CMK (cell line): ENCODE measurements around the gene N4BP2.

Experiments used
- DNase-seq: peaks from one replicate; pipeline ENCODE4 v3.0.0-alpha.2; 2010; ENCODE audit warnings: low read depth

The N4BP2 gene

DNA sequence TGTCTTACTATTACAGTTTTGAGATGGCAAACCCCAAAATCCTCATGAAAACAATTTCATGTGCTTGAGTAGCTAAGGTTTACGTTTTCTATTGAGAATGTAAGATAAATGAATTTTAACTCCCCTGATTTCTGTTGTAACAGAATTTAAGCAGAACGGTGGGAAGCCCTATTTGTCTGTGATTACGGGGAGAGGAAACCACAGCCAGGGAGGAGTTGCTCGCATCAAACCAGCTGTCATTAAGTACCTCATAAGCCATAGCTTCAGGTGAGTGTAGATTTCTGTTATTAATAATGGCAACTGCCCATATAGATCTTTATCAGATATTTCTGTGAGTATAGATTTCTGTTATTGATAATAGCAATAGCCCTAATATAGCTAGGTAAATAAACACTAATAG lies 96.0 kb downstream of the N4BP2 start:
- DNase-seq, result no peak

DNA sequence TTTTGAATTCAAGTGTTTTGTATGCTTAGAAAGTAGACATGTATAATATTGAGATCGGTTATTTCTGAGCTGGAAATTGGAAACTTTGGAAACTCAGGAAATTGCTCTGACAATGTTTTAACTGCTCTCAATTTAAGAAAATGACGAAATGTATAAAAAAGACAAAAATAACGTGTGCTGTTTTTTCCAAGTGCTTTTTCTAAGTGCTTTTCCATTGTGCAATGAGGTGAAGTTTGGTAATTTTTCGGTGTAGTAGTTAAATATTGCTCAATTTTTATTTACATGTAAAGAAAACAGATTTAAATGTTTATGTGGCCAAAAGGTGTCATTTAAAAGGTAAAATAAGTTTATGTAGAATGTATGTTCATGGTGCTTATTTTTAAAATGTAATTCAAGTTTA lies 100.8 kb downstream of the N4BP2 start:
- DNase-seq, result no peak

DNA sequence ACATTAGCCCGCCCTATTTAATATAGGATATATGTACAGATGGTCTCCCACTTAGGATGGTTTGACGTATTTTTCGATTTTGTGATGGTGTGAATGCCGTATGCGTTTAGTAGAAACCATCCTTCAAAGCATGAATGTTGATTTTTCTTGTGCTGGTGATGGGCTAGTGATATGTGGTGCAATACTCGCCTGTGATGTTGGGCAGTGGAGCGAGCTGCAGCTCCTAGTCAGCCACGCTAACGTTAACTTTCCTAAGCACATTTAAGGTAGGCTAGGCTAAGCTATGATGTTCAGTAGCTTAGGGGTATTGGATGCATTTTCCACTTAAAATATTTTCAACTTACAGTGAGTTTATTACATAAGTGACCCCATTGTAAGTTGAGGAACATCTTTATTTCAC lies 103.6 kb downstream of the N4BP2 start:
- no peak for DNase-seq

DNA sequence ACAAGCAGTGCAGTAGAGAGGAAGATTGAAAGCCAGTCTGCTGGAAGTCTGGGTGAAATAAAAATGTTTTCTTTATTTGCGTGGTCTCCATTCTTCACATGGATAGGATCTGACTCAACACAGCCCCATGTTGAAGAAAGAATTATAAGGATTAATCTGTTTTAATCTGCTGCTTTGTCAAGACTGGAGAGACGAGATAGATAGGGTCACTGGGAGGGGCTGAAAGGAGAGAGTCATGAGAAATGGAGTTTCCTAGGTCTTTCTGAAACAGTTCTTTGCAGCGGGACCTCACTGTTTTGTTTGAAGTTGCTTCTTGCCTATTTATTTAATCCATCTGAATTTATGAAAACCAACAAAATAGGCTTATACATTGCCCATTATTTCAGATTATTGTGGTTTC lies 107.8 kb downstream of the N4BP2 start:
- no peak for DNase-seq

DNA sequence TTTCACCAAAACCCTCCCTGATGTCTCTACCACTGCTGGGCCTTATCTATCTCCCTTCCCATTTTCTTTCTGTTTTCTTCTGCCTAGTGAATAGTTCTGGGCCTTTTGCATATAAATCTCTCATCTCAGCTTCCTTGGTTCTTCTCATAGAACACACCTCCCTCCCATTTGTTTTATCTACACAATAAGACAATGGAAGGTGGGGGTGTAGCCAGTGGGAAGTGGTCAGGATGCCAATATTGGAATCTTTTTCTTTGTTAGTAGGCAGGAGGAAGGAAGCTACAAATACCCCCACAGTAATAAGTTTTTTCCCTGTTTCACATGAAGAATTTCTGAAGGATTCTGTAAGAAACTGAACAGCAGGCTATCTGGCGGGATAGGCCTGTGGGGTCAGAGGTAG lies 109.3 kb downstream of the N4BP2 start:
- DNase-seq, result no peak

DNA sequence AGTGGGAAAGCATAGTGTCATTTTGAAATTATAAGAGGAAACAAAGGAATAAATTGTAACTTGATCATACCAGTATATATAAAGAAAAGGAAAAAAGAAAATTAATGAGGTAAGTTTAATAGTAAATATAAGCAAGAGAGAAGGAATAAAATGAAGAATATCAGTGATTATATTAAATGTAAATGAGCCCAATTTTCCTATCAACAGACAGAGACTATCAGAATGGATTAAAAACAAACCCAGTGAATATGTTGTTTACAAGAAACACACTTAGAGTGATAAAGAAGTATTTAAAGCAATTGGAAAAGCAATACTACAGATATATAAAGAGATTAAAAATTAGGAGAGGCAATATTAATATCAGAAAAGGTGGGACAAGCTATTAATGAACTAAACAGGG lies 111.4 kb downstream of the N4BP2 start:
- no peak for DNase-seq

DNA sequence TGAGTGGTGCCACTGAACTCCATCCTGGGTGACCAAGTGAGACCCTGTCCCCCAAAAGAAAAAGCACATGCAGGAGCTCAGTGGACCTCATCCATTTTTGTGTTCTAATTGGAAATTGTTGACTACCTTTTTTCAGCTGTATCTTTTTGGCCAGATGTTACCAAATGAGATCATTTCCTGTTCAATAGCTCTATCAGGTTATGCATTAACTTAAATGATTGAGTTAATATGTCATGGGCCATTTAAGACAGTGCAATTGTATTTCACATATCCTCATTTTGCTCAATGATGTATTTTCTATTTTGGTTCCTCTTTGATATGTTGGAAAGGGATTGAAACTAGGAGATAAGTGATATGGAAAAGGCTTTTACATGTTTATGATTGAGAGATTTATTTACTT lies 113.9 kb downstream of the N4BP2 start:
- no peak for DNase-seq

DNA sequence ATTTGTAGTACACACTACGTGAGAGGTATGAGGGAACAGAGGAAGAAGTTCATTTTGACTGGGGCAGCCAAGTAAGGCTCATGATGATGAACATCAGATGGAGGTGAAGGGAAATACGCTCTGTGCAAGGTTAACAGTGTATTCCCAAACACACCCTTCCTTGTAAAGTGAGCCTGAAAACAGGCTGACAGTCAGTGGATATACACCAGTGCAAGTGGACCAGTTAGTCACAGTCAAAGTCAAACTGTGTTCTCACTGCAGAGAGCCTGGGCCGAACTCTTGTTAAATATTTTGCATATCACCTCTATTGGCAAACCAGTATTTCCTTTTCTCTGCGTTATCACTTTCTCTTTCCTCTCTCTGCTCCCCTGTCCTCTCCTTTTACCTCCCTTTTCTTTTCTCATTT lies 116.8 kb downstream of the N4BP2 start:
- no peak for DNase-seq

DNA sequence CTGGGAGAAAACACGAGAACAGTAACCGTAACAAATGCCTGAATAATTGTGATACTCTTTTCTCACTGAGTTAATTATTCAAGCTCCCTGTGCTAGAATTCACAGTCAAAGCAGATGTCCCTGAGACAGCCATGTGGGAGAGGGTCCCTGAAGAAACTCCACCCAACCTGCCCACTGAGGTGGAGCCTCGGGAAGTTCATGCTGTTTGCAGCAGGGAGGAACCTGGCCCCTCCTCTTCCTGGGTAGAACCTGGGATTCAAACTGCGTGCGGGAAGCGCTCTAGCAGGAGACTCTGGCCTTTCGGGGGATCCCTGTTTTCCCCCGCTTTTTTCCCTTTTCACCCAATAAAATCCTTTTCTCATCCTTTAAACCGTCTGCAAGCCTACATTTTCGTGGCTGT lies 120.0 kb downstream of the N4BP2 start:
- DNase-seq, result no peak

DNA sequence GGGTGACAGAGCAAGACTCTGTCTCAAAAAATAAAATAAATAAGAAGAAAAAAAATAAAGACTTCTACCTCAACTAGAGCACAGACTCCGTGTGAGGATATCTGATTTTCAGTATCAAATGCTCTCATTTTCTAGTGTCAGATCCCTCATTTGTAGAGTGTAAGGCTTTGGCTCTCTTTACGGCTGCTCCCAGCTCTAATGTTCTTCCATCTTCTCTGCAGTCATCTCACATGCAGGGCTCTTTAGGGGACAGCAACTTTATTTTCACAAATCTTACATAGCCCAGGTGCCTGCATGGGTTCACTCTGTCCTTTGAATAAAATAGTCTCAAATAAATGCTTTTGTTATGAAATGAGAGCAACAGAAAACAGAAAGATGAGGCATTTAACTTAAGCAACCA lies 120.9 kb downstream of the N4BP2 start:
- DNase-seq, result no peak

DNA sequence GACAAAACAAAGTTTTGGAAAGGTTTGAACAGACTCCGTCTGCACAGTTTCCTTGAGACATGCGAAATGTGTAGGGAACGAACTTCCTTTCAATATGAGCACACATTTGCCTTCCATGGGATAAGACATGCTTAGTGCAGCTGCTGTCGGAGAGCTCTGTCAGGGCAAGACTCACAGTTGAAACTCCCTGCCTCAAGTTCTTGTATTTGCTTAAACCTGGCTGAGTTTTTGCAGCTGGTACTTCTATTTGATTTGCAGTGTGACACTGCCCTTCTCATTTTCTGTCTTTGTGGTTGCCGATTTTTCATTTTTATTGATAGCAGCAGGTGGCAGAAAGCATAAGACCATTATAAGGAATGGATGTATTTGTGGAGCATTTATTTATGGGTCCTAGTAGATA lies 122.0 kb downstream of the N4BP2 start:
- no peak for DNase-seq

DNA sequence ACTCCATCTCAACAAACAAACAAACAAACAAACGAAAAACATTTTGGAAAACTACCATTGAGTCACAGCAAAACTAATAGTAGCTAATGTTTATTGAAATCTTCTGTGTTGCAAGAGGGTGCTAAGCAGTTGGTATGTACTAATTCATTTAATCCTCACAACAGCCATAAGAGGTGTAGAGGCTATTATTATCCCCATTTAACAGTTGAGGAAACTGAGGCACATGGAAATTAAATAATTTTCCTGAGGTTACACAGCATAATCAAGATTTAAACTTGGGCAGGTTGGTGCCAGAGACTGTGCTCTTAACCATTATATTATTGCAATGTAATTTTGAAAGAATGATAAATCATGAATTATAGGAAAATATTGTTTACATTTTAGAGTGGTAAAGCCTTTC lies 122.7 kb downstream of the N4BP2 start:
- DNase-seq, result no peak

DNA sequence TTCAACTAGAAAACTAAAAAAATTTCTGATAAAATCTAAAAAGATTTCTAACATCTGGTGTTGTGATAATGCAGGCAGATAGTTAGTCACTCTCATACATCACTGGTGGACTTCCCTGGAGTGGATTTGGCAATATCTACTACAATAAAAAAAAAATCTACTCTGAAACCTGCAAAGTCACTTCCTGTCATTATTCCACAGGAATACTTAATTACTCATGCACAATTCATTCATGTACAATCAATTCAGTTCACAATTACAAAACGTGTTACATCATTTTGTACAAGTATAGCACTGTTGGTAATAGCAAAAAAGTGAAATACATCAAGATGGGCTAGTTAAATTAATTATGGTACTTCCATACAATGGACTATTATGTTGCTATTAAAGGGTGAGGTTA lies 123.7 kb downstream of the N4BP2 start:
- DNase-seq, result no peak

DNA sequence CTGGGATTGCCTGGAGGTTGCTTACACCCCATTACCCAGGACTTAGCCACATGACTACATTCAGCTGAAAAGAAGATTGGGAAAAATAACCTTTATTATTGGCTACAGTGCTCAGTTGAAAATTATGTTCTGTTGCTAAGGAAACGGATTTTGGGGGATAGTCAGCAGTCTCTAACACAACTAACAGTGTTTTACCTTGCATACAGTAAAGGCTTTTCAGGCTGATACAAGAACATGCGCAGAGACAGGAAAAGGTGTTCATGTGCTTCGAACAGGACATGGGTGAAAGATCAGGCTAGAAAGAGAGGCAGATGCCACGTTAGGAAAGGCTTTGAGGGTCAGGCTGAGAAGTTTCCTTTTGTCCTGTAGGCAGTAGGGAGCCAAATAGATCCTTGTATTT lies 125.4 kb downstream of the N4BP2 start:
- no peak for DNase-seq

DNA sequence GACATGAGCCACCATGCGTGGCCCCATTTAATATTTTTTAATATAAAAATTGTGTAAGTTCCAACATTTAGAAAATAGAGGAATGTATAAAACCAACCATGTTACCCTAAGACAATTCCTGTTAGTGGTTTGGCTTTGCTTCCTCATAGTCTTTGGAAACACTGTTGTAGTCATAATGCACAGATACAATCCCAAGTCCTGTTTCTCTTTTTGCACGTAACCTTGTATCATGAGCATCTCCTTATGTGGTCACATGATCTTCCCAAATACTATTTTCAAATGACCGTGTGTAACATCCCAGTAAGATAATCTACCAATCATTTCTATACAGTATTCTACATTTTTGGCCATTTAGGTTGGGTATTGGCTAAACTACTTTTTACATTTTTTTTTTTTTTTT lies 126.3 kb downstream of the N4BP2 start:
- DNase-seq, result no peak

DNA sequence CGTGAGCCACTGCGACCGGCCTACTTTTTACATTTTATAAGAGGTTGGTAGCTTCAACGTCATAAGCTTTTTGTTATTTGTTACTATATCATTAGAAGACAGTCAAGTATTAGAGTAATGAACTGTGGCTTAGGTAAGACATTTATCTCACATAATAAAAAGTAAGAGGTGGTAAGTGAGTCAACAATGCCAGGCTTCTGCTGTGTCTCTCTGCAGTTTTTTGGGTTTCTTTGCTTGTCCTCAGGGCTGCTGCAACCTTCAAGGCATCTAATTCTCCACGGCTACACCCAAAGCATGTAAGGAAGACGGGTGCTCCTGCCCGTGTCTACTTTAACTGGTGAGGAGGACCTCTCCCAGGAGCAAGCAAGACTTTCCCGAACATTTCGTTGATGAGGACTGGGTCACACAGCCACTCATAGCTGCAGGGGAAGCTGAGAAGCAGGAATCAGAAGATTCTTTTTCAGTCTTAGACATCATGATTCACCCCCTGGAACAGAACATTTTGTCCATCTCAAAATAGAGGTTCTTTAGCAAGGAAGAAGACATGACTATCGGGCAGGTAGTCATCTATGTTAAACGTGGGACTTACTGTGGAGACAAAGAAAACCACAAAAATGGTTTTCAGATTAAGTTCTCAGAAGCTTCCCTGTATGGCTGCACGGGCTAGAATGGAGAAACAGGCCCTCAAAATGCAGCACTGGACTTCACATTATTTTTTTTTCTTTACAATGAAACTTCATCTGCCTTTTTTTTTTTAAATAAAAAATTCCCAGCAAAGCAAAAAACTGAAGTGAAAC lies 127.2 kb downstream of the N4BP2 start:
- DNase-seq, result no peak

DNA sequence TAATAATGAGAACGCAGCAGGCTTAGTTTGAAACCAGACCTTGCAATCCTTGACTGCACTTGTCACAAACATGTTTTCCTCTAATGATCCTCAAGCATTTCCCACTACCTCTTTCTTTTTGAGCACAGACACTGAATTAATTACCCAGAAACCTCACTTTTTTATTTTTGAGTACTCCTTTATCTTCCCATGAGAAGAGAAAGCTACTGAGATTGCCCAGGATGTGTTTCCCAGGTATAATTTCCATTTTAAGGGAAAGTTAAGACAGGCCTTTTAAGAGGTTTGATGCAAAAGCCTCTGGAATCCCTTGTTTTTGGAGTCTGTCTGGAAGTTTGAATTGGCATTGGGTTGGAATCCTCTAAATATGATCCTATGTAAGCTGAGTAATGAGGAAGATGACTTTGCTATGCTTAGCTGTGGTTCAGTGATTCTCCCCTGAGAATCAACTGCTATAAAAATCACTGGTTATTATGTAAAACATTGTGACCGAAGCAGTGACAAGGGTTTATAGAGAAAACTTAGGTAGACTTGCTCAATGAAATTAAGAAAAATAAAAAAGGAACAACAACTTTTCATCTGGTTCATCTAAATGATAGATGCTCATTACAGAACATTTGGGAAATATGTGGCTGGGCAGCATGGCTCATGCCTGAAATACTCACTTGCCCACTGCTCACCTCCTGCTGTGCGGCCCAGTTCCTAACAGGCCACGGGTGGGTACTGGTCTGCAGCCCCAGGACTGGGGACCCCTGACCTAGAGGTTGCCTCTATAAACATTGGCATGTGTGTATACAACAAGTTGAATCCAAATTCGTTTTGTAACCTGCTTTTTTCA lies 129.4 kb downstream of the N4BP2 start:
- DNase-seq, result no peak

DNA sequence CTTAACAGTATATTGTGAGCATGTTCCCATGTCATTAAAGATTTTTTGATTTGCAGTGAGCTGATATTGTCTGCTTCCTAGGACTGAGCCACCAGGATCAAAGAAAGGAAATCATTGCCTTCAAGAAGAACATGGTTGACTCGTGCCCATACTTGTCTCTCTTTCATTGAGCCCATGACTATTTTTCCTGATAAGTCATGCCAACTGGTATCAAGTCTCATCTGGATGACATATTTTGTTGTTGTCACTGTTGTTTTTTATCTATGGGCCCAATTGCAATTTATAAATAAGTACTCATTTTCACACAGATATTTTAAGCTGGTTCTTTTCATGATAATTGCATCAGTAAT lies 130.0 kb downstream of the N4BP2 start:
- DNase-seq, result no peak

DNA sequence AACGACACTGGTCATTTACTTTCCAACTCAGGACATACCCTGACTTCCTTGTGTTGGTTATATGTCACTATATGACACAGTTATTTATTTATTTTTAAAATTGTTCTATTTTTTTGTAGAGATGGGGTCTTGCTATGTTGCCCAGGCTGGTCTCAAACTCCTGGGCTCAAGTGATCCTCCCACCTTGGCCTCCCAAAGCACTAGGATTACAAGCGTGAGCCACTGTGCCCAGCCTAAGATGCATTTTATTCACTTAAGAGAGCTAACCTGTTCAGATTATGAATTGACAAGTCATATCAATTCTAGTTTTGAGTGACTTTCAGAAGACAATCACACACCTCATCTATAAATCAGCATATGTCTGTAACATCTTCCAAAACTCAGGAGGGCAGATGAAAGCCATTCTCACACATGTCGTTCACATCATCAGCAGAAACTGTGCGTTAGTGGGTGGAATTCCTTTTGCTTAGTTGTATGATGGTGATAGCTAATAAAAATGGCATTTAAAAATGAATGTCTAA lies 130.8 kb downstream of the N4BP2 start:
- DNase-seq, result no peak

DNA sequence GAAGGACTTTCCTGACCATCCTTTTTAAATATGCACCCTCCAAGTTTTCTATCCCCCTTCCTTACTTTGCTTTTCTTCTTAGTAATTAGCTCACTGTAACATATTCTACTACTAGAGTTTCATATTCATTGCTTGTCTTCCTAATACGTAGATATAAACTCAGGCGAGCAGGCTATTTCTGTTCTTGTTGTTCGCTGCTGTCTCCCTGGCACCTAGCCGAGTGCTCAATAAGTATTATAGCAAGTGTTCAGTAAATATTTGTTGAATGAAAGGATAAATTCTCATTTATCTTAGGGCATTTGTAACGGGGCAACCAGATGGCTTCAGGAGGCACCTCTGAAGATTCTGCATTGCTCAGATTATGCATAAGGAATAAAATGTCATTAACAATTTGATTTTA lies 133.4 kb downstream of the N4BP2 start:
- no peak for DNase-seq

DNA sequence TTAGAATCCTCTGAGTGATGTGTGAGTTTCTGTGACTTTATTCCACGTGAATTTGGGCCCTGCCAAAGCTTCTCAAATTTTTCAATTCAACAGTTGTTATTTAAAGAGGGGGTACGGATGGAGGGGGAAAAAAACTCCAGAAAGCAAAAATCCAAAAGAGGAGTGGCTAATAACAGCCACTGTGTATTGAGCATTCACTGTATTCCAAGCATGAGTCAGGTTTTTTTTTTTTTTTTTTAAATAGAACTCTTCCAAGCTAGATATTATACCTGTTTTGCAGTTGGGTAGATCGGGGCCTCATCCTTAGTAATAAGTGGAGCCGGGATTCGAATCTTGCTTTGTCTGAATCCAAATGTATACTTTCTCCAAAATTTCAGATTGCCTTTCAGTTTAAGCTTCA lies 133.8 kb downstream of the N4BP2 start:
- no peak for DNase-seq

DNA sequence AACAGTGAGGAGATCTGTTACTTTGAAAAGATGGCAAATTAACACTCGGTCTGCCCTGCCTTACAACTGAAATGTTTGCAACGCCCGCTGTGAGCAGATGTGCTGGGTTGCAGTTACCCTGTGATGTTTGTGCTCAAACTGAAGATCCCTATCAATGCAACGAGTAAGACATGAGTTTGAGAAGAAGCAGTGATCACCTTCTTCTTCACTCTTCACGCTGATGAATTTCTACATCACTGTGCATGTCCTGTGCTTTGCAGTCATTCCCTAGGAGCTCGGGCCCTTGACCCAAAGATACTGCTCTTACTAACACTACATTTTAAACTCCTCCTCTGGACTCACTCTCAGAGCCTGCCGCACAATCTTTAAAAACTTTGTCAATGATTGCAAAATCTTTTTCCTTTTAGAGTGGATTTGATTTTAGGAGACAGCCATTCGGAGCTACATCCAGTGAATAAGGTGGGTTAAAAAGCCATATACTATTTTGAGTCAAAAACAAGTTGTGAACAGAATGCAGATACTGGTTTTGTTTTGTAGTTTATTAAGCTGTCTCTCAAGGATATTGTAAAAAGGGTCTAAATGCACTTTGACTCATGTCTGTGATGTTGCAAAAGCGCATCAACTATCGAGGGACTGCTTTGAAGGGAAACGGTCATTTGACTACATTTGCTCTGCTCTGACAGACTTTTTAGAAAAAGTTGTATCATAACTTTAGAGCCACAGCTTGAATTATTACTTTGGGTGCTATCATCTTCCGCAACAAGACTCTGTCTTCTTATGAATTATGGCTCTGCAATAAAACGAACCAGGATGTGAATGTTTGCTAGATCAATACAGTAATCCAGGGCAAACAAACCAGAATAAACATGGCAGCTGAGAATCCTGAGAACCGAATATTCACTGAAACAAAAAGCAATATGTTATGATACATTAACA lies 134.5 kb downstream of the N4BP2 start:
- no peak for DNase-seq
